ENCODE results near the gene EEF1B2. TPM values are rescaled to one million over a fixed set of nuclear protein-coding genes. Genes with fewer than 3 reads are reported as not detected.
A peak's percentile ranks its signal among the peaks of the same experiment; 100 is the strongest.

EEF1B2 gene
- polyA plus RNA-seq (2013), result 589 and 591 TPM in 2 replicates

DNA sequence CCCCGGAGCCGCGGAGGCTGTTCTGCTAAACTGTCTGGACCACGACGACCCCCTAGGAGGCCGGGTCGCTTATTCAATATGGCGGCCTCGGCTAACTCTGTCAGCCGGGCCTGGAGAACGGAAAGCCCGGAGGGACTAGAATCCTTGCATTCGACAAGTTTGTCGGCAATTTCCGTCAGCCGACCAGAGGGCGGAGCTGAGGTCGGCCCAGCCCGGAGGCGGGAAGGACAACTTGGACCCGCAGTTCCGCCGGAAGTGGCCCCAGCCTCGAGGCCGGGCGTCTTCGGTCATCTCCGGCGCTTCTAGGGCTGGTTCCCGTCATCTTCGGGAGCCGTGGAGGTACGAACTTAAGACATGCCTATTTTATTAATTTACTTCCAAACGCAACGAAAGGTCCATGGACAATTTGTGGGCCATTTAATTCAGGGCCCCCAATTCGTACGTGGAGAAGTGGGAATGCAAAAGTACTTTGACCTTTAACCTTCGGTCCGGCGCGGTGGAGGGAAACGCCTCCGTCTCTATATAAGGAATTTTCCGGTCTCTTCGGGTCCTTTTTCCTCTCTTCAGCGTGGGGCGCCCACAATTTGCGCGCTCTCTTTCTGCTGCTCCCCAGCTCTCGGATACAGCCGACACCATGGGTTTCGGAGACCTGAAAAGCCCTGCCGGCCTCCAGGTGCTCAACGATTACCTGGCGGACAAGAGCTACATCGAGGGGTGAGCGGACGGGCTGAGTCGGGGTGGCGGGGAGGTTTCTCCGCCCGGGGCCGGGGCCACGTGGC lies at the start of gene EEF1B2, which contains the start of gene NDUFS1:
Gene EEF1B2 (plus strand): TSS at position 550 of the 779 bp plus-strand sequence. CDS start 85 bp downstream, at position 635.
Gene NDUFS1 (minus strand): TSS at position 99 of the 779 bp plus-strand sequence. CDS start 5,766 bp downstream, outside the sequence.
- peak; percentile 99 for DNase-seq
- peak within 1 kb of the TSS; percentile 83 for H2AK5ac ChIP-seq (ENCODE audit: low read length)
- H3K27me3 ChIP-seq (ENCODE audit: insufficient read depth, low read length), result no peaks in the 10 kb centered on the region
- H3K4ac ChIP-seq (ENCODE audit: low read depth, low read length), result peak within 1 kb of the TSS; percentile 93
- H4K91ac ChIP-seq (ENCODE audit: low read depth, low read length), result peak within 1 kb of the TSS; percentile 94
- no peak within 1 kb of the TSS for H3K23ac ChIP-seq (ENCODE audit: low read length)
- H3K9ac ChIP-seq (ENCODE audit: low read length), result peak within 1 kb of the TSS; percentile 98
- H4K8ac ChIP-seq (ENCODE audit: low read depth, low read length), result peak within 1 kb of the TSS; percentile 99
- H3K4me1 ChIP-seq (ENCODE audit: control insufficient read depth in 1 of 2, insufficient read depth in 2 of 2, low read length in 2 of 2), result peaks cover 2% of the 10 kb centered on the region in 2 experiments
- no CpG with 5 or more reads among the region's 64 CpGs for WGBS (ENCODE audit: extremely low coverage, insufficient coverage, insufficient read length)
- peaks cover 26% of the 10 kb centered on the region for H3K79me2 ChIP-seq (ENCODE audit: control insufficient read depth, insufficient read depth, low read length, poor library complexity)
- H3K36me3 ChIP-seq (ENCODE audit: control insufficient read depth in 1 of 2, insufficient read depth in 2 of 2, low read length in 2 of 2), result peaks cover 18 to 23% of the 10 kb centered on the region in 2 experiments
- peak within 1 kb of the TSS; percentile 93 for H2AFZ ChIP-seq (ENCODE audit: insufficient read depth, low read length, poor library complexity)
- H3K18ac ChIP-seq (ENCODE audit: low read length), result peak within 1 kb of the TSS; percentile 88
- peak within 1 kb of the TSS; percentile 96 for H2BK5ac ChIP-seq (ENCODE audit: low read depth, low read length, poor library complexity)
- peak within 1 kb of the TSS; percentile 86 for H2BK120ac ChIP-seq (ENCODE audit: insufficient read depth, low read length, poor library complexity)
- peak within 1 kb of the TSS; percentile 96 for H3K14ac ChIP-seq (ENCODE audit: low read length)
- peak within 1 kb of the TSS; percentile 98 for H4K12ac ChIP-seq (ENCODE audit: low read depth, low read length)
- peak within 1 kb of the TSS; percentile 94 for H3K4me2 ChIP-seq (ENCODE audit: low read length)
- peaks cover 14% of the 10 kb centered on the region for H3K79me1 ChIP-seq (ENCODE audit: low read length)
- peak within 1 kb of the TSS; percentile 86 for H3K27ac ChIP-seq (ENCODE audit: low read depth, low read length)
- H3K9me3 ChIP-seq (ENCODE audit: insufficient read depth, low read depth, low read length), result no peaks in the 10 kb centered on the region
- H3K4me3 ChIP-seq (ENCODE audit: low read depth, low read length), result peak within 1 kb of the TSS; percentile 88
- no peak within 1 kb of the TSS for H2BK12ac ChIP-seq (ENCODE audit: low read length)

DNA sequence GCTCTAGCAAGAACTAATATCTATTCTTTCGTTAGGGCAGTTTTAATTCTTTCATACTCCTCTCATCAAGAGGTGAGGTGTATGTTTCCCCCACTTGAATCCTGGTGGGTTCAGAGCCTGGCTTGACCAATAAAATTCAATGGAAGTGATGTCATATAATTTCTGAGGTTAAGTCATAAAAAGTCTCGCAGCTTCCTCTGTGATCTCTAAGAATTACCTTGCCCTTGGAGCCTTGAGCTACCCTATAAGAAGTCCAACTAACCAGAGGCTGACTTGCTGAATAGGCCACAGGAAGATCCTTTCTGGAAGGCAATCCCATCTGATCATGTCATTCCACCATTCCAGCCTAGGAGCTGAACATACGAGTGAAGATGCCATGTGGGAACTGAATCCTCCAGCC lies 47.6 kb upstream of the EEF1B2 start:
- no peaks in the 10 kb centered on the region for H3K4me1 ChIP-seq (ENCODE audit: control insufficient read depth in 1 of 2, insufficient read depth in 2 of 2, low read length in 2 of 2)
- H3K9ac ChIP-seq (ENCODE audit: low read length), result no peak overlapping the region
- H2AK5ac ChIP-seq (ENCODE audit: low read length), result no peak overlapping the region
- no peaks in the 10 kb centered on the region for H3K79me1 ChIP-seq (ENCODE audit: low read length)
- H3K9me3 ChIP-seq (ENCODE audit: insufficient read depth, low read depth, low read length), result no peaks in the 10 kb centered on the region
- H2AFZ ChIP-seq (ENCODE audit: insufficient read depth, low read length, poor library complexity), result no peak overlapping the region
- no CpG with 5 or more reads among the region's 3 CpGs for WGBS (ENCODE audit: extremely low coverage, insufficient coverage, insufficient read length)
- H3K23ac ChIP-seq (ENCODE audit: low read length), result no peak overlapping the region
- no peak overlapping the region for H2BK5ac ChIP-seq (ENCODE audit: low read depth, low read length, poor library complexity)
- H3K27me3 ChIP-seq (ENCODE audit: insufficient read depth, low read length), result no peaks in the 10 kb centered on the region
- H2BK12ac ChIP-seq (ENCODE audit: low read length), result no peak overlapping the region
- no peak overlapping the region for H3K4me2 ChIP-seq (ENCODE audit: low read length)
- no peak overlapping the region for H3K27ac ChIP-seq (ENCODE audit: low read depth, low read length)
- no peak overlapping the region for H4K91ac ChIP-seq (ENCODE audit: low read depth, low read length)
- no peak overlapping the region for H3K14ac ChIP-seq (ENCODE audit: low read length)
- H4K8ac ChIP-seq (ENCODE audit: low read depth, low read length), result no peak overlapping the region
- H4K12ac ChIP-seq (ENCODE audit: low read depth, low read length), result no peak overlapping the region
- DNase-seq, result no peak
- H3K4ac ChIP-seq (ENCODE audit: low read depth, low read length), result no peak overlapping the region
- no peak overlapping the region for H3K4me3 ChIP-seq (ENCODE audit: low read depth, low read length)
- H3K18ac ChIP-seq (ENCODE audit: low read length), result no peak overlapping the region
- H3K79me2 ChIP-seq (ENCODE audit: control insufficient read depth, insufficient read depth, low read length, poor library complexity), result no peaks in the 10 kb centered on the region
- no peak overlapping the region for H2BK120ac ChIP-seq (ENCODE audit: insufficient read depth, low read length, poor library complexity)
- peaks cover 2 to 3% of the 10 kb centered on the region in 2 experiments for H3K36me3 ChIP-seq (ENCODE audit: control insufficient read depth in 1 of 2, insufficient read depth in 2 of 2, low read length in 2 of 2)

- Histone ChIP-seq H3K4me1 (ENCODE audit: control insufficient read depth in 1 of 2, insufficient read depth in 2 of 2, low read length in 2 of 2) (no peaks in the 10 kb centered on the region), H3K79me2 (ENCODE audit: control insufficient read depth, insufficient read depth, low read length, poor library complexity) (no peaks in the 10 kb centered on the region), H4K8ac (ENCODE audit: low read depth, low read length) (no peak overlapping the region), H2AFZ (ENCODE audit: insufficient read depth, low read length, poor library complexity) (no peak overlapping the region), H2AK5ac (ENCODE audit: low read length) (no peak overlapping the region), H2BK12ac (ENCODE audit: low read length) (no peak overlapping the region), H3K23ac (ENCODE audit: low read length) (no peak overlapping the region), H3K4me3 (ENCODE audit: low read depth, low read length) (no peak overlapping the region), H3K36me3 (ENCODE audit: control insufficient read depth in 1 of 2, insufficient read depth in 2 of 2, low read length in 2 of 2) (peaks cover 2 to 5% of the 10 kb centered on the region in 2 experiments), H2BK5ac (ENCODE audit: low read depth, low read length, poor library complexity) (no peak overlapping the region), H4K12ac (ENCODE audit: low read depth, low read length) (no peak overlapping the region), H3K79me1 (ENCODE audit: low read length) (no peaks in the 10 kb centered on the region), H3K4ac (ENCODE audit: low read depth, low read length) (no peak overlapping the region), H3K27ac (ENCODE audit: low read depth, low read length) (no peak overlapping the region), H4K91ac (ENCODE audit: low read depth, low read length) (no peak overlapping the region), H3K9ac (ENCODE audit: low read length) (no peak overlapping the region), H3K4me2 (ENCODE audit: low read length) (no peak overlapping the region), H3K18ac (ENCODE audit: low read length) (no peak overlapping the region), H3K9me3 (ENCODE audit: insufficient read depth, low read depth, low read length) (no peaks in the 10 kb centered on the region), H3K14ac (ENCODE audit: low read length) (no peak overlapping the region), H3K27me3 (ENCODE audit: insufficient read depth, low read length) (no peaks in the 10 kb centered on the region), H2BK120ac (ENCODE audit: insufficient read depth, low read length, poor library complexity) (no peak overlapping the region)
- no peak for DNase-seq
- no CpG with 5 or more reads among the region's 7 CpGs for WGBS (ENCODE audit: extremely low coverage, insufficient coverage, insufficient read length)
These were observed 46.7 kb upstream of the EEF1B2 start for GRCh38 chr2:206112846-206113547.

DNA sequence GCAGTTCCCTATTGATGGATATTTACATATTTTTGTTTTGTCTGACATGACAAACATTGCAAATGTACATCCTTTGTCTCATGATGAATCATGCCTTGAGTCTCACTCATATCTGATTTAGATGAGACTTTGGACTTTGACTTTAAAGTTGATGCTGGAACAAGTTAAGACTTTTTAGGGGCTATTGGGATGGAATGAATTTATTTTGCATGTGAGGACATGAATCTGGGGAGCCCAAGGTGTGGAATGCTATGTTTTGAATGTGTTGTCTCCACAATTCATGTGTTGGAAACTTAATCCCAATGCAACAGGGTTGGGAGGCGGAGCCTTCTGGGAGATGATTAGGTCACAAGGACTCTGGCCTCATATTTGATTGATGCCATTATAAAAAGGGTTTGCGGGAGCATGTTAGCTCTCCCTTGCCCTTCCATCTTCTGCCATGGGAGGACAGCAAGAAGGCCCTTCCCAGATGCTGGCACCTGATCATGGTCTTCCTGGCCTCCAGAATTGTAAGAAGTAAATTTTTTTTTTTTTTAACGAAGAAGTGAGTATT lies 44.6 kb upstream of the EEF1B2 start:
- H3K18ac ChIP-seq (ENCODE audit: low read length), result no peak overlapping the region

More for the DNA sequence above, 44.6 kb upstream of the EEF1B2 start:
- Histone ChIP-seq H3K36me3 (ENCODE audit: control insufficient read depth in 1 of 2, insufficient read depth in 2 of 2, low read length in 2 of 2) (peaks cover 7 to 9% of the 10 kb centered on the region in 2 experiments), H3K4me2 (ENCODE audit: low read length) (no peak overlapping the region), H3K79me2 (ENCODE audit: control insufficient read depth, insufficient read depth, low read length, poor library complexity) (no peaks in the 10 kb centered on the region), H3K9ac (ENCODE audit: low read length) (no peak overlapping the region), H4K12ac (ENCODE audit: low read depth, low read length) (no peak overlapping the region), H2AFZ (ENCODE audit: insufficient read depth, low read length, poor library complexity) (no peak overlapping the region), H4K91ac (ENCODE audit: low read depth, low read length) (no peak overlapping the region), H3K4me1 (ENCODE audit: control insufficient read depth in 1 of 2, insufficient read depth in 2 of 2, low read length in 2 of 2) (no peaks in the 10 kb centered on the region), H3K27ac (ENCODE audit: low read depth, low read length) (no peak overlapping the region), H4K8ac (ENCODE audit: low read depth, low read length) (no peak overlapping the region), H2BK120ac (ENCODE audit: insufficient read depth, low read length, poor library complexity) (no peak overlapping the region), H3K27me3 (ENCODE audit: insufficient read depth, low read length) (no peaks in the 10 kb centered on the region), H3K9me3 (ENCODE audit: insufficient read depth, low read depth, low read length) (no peaks in the 10 kb centered on the region), H3K4me3 (ENCODE audit: low read depth, low read length) (no peak overlapping the region), H3K4ac (ENCODE audit: low read depth, low read length) (no peak overlapping the region), H2BK12ac (ENCODE audit: low read length) (no peak overlapping the region), H2BK5ac (ENCODE audit: low read depth, low read length, poor library complexity) (no peak overlapping the region), H3K23ac (ENCODE audit: low read length) (no peak overlapping the region), H2AK5ac (ENCODE audit: low read length) (no peak overlapping the region), H3K79me1 (ENCODE audit: low read length) (no peaks in the 10 kb centered on the region), H3K14ac (ENCODE audit: low read length) (no peak overlapping the region)
- no CpG with 5 or more reads among the region's 3 CpGs for WGBS (ENCODE audit: extremely low coverage, insufficient coverage, insufficient read length)
- DNase-seq, result no peak
